A549 (cell line): ENCODE measurements around the gene ZGLP1. TPM values are rescaled to one million over a fixed set of nuclear protein-coding genes. Genes with fewer than 3 reads are reported as not detected.

Experiments used
- BHLHE40 ChIP-seq: IDR thresholded peaks from 2 replicates; pipeline ENCODE4 v1.6.1; 2012; ENCODE audit warnings: low read depth, low read length, inconsistent platforms
- EHF ChIP-seq: fragments of 250-450 bp; sonication (Bioruptor Pico); IDR thresholded peaks from 2 replicates; pipeline ENCODE4 v1.5.0; 2020; ENCODE audit warnings: mild to moderate bottlenecking
- ESRRA ChIP-seq: fragments of 150-350 bp; IDR thresholded peaks from 2 replicates; pipeline ENCODE4 v1.6.1; 2014; ENCODE audit warnings: mild to moderate bottlenecking, low read length, borderline replicate concordance
- FOSL2 ChIP-seq, 2 experiments: fragments of 450-650 bp in 1 of 2; fragments of >200 bp in 1 of 2; sonication (Bioruptor Twin) in 1 of 2; formaldehyde crosslinking; IDR thresholded peaks; 2 replicates each; pipeline versions ENCODE4 v1.5.0 to v1.6.1; 2016 to 2020; ENCODE audit warnings: mild to moderate bottlenecking in 1 of 2, moderate library complexity in 1 of 2
- HOXA7 ChIP-seq: fragments of 250-450 bp; sonication (Bioruptor Pico); IDR thresholded peaks from 2 replicates; pipeline ENCODE4 v1.5.0; 2020; ENCODE audit warnings: mild to moderate bottlenecking, moderate library complexity
- HOXB13 ChIP-seq: fragments of 250-450 bp; sonication (Bioruptor Pico); IDR thresholded peaks from 2 replicates; pipeline ENCODE4 v1.5.0; 2020; ENCODE audit warnings: low read depth, mild to moderate bottlenecking, moderate library complexity
- JUN ChIP-seq, 2 experiments: fragments of >200 bp; sonication (Bioruptor Twin); formaldehyde crosslinking; IDR thresholded peaks; 2 replicates in 1 of 2; 3 replicates in 1 of 2; pipeline ENCODE4 v1.6.1; 2016 to 2017
- KDM5A ChIP-seq: fragments of 200-600 bp; sonication (generic); IDR thresholded peaks from 2 replicates; pipeline ENCODE4 v1.6.1; 2016; ENCODE audit warnings: antibody characterized with exemption, mild to moderate bottlenecking
- PHF8 ChIP-seq: fragments of 200-600 bp; sonication (generic); IDR thresholded peaks from 2 replicates; pipeline ENCODE4 v1.6.1; 2016; ENCODE audit warnings: low read depth, mild to moderate bottlenecking, antibody characterized with exemption, moderate library complexity, borderline replicate concordance
- RARB ChIP-seq: fragments of 250-450 bp; sonication (Bioruptor Pico); IDR thresholded peaks from 2 replicates; pipeline ENCODE4 v1.8.0; 2021; ENCODE audit warnings: mild to moderate bottlenecking, moderate library complexity
- RNF2 ChIP-seq: fragments of 200-600 bp; sonication (generic); IDR thresholded peaks from 2 replicates; pipeline ENCODE4 v1.6.1; 2016; ENCODE audit warnings: low read depth, mild to moderate bottlenecking, antibody characterized with exemption, moderate library complexity, borderline replicate concordance
- SMC3 ChIP-seq: fragments of >200 bp; sonication (Bioruptor Twin); formaldehyde crosslinking; IDR thresholded peaks from 3 replicates; pipeline ENCODE4 v1.6.1; 2018; ENCODE audit warnings: inconsistent platforms
- ZSCAN20 ChIP-seq: fragments of 250-450 bp; sonication (Bioruptor Pico); IDR thresholded peaks from 2 replicates; pipeline ENCODE4 v1.8.0; 2022; ENCODE audit warnings: mild to moderate bottlenecking, moderate library complexity
- polyA plus RNA-seq, 4 experiments: library from polyadenylated mRNA; depleted of rRNA in 3 of 4; stranded (reverse); fragments of >200 nt; fragmentation: RNase III in 1 of 4; extraction: RNeasy Plus Mini Kit Qiagen cat#74134 plus additional on column Dnase treatment in 1 of 4; gene quantifications; 2 replicates in 3 of 4; 3 replicates in 1 of 4; pipeline ENCODE4 v1.2.3, GENCODE V29; 2011 to 2017
- TF ChIP-seq, protein P1 (sequence below): fragments of 450-650 bp; IDR thresholded peaks from 2 replicates; pipeline ENCODE4 v1.6.1; 2014; ENCODE audit warnings: antibody characterized with exemption
- TF ChIP-seq, protein P2 (sequence below): fragments of 250-450 bp; sonication (Bioruptor Pico); IDR thresholded peaks from 2 replicates; pipeline ENCODE4 v1.5.0; 2020; ENCODE audit warnings: low read depth, mild to moderate bottlenecking, moderate library complexity
- TF ChIP-seq, protein P3 (sequence below): IDR thresholded peaks from 2 replicates; pipeline ENCODE4 v1.6.1; 2012; ENCODE audit warnings: low read depth, borderline replicate concordance
- TF ChIP-seq, protein P4 (sequence below): fragments of 200-600 bp; sonication (generic); IDR thresholded peaks from 2 replicates; pipeline ENCODE4 v1.6.1; 2016; ENCODE audit warnings: antibody characterized with exemption, mild to moderate bottlenecking, moderate library complexity
- TF ChIP-seq, protein P5 (sequence below): fragments of >200 bp; sonication (Bioruptor Twin); formaldehyde crosslinking; IDR thresholded peaks from 3 replicates; pipeline ENCODE4 v1.5.1; 2016

ZGLP1 gene
- polyA plus RNA-seq, 2 of the 4 experiments (the other 2 are of a cell fraction) = 0.84 to 1.9 TPM

DNA sequence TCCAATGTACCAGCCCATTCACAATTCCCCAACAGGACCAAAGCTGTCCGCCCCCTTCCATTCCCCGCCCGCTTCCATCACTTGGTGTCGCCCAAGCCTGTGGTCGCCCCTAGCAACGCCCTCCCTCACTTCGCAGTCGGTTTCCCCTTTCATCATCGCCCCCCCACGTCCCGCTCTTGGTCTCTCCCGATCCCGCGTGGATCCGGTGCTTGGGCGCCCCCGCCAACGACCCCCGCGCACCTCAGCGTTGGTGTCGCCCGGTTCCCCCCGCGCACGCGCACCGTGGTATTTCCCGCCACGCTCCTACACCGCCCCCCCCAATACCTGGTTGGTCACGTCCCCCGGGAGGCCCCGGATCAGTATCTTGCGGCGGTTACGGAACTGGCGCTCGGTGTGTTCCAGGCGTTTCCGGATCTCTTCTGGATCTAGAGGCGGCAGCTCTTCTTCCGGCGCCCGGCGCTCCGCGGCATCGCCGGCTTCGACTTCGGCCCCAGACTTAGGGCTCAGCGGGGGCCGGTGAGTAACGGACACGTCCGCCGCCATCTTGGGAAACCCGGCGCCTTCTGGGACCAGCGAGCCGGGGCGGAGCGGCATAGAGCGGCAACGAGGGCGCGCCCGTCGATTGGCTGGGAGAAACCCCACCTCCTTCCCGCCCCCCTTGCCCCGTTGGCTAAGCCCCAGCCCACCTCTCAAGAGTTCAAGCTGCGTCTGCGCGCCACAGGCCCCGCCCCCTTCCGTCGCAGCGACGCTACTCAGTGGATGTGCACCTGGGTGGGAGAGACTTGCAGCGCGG is 23.5 kb upstream of the ZGLP1 start, which contains the start of gene RAVER1 (continued):
- TF ChIP-seq FOSL2 (IDR thresholded peaks at IDR 0.05) = no peak
- peak; percentile 33; the same call in 1 of the 2 replicates for TF ChIP-seq FOSL2 (CRISPR knock-in tag; IDR thresholded peaks at IDR 0.05)
- peak; percentile 81; the same call in 1 of the 2 replicates for TF ChIP-seq PHF8
- no peak for TF ChIP-seq ESRRA
- TF ChIP-seq, protein P1, sequence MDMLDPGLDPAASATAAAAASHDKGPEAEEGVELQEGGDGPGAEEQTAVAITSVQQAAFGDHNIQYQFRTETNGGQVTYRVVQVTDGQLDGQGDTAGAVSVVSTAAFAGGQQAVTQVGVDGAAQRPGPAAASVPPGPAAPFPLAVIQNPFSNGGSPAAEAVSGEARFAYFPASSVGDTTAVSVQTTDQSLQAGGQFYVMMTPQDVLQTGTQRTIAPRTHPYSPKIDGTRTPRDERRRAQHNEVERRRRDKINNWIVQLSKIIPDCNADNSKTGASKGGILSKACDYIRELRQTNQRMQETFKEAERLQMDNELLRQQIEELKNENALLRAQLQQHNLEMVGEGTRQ = no peak
- TF ChIP-seq HOXB13 = no peak
- TF ChIP-seq, protein P2, sequence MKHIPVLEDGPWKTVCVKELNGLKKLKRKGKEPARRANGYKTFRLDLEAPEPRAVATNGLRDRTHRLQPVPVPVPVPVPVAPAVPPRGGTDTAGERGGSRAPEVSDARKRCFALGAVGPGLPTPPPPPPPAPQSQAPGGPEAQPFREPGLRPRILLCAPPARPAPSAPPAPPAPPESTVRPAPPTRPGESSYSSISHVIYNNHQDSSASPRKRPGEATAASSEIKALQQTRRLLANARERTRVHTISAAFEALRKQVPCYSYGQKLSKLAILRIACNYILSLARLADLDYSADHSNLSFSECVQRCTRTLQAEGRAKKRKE = no peak
- TF ChIP-seq, protein P3, sequence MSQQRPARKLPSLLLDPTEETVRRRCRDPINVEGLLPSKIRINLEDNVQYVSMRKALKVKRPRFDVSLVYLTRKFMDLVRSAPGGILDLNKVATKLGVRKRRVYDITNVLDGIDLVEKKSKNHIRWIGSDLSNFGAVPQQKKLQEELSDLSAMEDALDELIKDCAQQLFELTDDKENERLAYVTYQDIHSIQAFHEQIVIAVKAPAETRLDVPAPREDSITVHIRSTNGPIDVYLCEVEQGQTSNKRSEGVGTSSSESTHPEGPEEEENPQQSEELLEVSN = no peak; the same call in 1 of the 2 replicates
- TF ChIP-seq, protein P4, sequence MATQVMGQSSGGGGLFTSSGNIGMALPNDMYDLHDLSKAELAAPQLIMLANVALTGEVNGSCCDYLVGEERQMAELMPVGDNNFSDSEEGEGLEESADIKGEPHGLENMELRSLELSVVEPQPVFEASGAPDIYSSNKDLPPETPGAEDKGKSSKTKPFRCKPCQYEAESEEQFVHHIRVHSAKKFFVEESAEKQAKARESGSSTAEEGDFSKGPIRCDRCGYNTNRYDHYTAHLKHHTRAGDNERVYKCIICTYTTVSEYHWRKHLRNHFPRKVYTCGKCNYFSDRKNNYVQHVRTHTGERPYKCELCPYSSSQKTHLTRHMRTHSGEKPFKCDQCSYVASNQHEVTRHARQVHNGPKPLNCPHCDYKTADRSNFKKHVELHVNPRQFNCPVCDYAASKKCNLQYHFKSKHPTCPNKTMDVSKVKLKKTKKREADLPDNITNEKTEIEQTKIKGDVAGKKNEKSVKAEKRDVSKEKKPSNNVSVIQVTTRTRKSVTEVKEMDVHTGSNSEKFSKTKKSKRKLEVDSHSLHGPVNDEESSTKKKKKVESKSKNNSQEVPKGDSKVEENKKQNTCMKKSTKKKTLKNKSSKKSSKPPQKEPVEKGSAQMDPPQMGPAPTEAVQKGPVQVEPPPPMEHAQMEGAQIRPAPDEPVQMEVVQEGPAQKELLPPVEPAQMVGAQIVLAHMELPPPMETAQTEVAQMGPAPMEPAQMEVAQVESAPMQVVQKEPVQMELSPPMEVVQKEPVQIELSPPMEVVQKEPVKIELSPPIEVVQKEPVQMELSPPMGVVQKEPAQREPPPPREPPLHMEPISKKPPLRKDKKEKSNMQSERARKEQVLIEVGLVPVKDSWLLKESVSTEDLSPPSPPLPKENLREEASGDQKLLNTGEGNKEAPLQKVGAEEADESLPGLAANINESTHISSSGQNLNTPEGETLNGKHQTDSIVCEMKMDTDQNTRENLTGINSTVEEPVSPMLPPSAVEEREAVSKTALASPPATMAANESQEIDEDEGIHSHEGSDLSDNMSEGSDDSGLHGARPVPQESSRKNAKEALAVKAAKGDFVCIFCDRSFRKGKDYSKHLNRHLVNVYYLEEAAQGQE = no peak
- TF ChIP-seq RNF2 = no peak
- no peak for TF ChIP-seq BHLHE40
- no peak for TF ChIP-seq RARB
- TF ChIP-seq KDM5A = peak; percentile 68
- no peak for TF ChIP-seq EHF (CRISPR knock-in tag)
- TF ChIP-seq SMC3 = no peak
- TF ChIP-seq, protein P5, sequence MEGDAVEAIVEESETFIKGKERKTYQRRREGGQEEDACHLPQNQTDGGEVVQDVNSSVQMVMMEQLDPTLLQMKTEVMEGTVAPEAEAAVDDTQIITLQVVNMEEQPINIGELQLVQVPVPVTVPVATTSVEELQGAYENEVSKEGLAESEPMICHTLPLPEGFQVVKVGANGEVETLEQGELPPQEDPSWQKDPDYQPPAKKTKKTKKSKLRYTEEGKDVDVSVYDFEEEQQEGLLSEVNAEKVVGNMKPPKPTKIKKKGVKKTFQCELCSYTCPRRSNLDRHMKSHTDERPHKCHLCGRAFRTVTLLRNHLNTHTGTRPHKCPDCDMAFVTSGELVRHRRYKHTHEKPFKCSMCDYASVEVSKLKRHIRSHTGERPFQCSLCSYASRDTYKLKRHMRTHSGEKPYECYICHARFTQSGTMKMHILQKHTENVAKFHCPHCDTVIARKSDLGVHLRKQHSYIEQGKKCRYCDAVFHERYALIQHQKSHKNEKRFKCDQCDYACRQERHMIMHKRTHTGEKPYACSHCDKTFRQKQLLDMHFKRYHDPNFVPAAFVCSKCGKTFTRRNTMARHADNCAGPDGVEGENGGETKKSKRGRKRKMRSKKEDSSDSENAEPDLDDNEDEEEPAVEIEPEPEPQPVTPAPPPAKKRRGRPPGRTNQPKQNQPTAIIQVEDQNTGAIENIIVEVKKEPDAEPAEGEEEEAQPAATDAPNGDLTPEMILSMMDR = no peak
- no peak for TF ChIP-seq HOXA7 (CRISPR knock-in tag)
- no peak for TF ChIP-seq ZSCAN20 (CRISPR knock-in tag)
- TF ChIP-seq JUN (IDR thresholded peaks at IDR 0.05) = peak in 1 of 2 experiments; percentile 76; a peak in 3 of 5 replicates
